NOMO-1 treated with DMSO at 0.1 percent for 48 hours (cell line): ENCODE measurements around the gene CATSPER4.
A peak's percentile ranks its signal among the peaks of the same experiment; 100 is the strongest.
"Not testable (repeated sequence)": the region's sequence is repeated elsewhere in the genome, so short reads cannot be mapped to it uniquely, and the experiment has no call there.

ENCODE experiments used
- DNase-seq: peaks from one replicate; lab custom pipeline; 2025; ENCODE audit not compliant: unreplicated experiment; lab: John Stamatoyannopoulos, UW

Gene CATSPER4

DNA sequence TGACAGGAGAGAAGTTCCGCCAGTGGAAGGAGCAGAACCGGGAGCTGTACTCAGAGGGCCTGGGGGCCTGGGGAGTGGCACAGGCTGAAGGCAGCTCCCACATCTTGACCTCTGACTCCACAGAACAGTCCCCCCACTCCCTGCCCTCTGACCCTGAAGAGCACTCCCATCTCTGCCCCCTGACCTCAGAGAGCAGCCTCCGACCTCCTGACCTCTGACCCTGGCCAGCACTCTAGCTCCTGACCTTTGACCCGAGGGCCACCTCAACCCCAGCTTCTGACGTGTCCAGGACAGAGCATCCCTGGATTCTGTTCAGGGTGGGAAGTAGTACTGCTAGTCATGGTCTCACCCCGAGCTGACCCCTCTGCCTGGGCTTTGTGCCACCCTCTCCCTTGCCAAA lies 1.1 kb upstream of the CATSPER4 start:
- no peak for DNase-seq

DNA sequence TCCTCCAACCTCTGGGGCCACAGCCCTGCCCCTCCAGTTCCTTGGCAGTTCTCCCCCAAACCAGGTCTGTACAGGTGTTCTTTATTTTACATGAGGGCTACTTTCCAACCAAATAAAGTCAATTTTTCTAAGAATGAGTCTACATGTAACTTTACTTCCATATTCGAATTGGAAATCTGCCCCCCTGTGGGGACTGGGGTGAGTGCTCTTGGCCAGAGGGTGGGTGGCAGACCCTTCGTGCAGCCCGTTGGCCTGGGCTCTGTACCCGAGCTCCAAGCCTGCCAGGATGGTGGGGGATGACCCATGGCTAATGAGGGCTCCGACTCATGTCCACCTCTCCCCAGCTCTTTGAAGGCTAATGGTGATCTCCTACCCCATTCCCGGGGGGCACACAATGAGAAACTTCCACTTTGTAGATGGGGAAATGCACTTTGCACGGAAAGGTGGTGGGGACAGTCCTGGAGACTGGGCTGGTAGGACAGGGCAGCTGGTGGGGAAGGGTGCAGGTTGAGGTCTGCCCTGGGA lies 589 bp upstream of the CATSPER4 start:
- DNase-seq: no peak

DNA sequence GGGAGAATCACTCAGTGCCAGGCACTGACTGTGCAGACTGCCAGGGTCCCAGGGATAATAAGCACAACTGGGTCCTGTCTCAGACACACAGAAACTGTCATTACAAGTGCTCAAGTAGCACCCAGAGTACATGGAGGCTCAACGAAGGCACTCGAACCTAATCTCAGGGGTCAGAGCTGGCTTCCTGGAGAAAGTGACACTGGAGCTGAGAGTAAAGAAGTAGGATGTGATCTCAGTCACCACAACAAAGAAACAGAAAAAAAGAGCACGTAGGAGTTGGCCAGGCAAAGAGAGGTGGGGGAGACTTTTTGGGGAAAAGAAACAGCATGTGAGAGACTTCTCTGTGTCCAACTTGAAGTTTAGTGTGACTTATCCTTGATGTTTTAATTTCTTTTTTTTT lies 1.3 kb downstream of the CATSPER4 start:
- DNase-seq: no peak

DNA sequence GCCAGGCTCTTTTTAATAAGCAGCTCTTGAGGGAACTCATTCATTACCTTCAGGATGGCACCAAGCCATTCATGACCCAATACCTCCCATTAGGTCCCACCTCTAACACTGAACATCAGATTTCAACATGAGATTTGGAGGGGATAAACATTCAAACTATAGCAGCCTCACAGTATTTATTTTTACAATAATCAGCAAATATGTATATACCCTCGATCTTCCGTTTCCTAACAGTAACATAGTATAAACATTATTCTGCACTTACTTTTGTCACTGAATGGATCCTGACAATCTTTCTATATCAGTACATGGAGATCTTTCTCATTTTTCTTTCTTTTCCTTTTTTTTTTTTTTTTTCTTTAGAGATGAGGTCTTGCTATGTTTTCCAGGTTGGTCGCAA lies 5.4 kb downstream of the CATSPER4 start:
- DNase-seq: no peak

DNA sequence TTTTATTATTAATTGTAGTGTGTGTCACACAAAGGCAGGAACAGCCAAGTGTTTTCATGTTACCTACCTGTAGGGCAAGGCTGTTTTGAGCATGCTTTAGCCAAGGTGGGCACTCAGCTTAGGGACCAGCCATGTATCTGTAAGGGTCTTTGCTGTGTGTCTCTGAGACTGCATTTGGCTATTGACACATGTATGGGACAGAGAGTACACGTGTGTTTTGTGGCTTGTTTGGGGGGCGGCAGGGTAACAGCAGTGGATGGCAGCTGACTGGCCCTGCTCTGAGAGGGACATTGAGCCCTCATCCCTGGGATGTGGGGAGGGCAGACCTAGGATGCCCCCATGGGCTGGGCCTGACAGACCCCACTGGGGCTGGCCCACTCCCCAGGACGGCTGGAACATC lies 6.9 kb downstream of the CATSPER4 start:
- no peak for DNase-seq

DNA sequence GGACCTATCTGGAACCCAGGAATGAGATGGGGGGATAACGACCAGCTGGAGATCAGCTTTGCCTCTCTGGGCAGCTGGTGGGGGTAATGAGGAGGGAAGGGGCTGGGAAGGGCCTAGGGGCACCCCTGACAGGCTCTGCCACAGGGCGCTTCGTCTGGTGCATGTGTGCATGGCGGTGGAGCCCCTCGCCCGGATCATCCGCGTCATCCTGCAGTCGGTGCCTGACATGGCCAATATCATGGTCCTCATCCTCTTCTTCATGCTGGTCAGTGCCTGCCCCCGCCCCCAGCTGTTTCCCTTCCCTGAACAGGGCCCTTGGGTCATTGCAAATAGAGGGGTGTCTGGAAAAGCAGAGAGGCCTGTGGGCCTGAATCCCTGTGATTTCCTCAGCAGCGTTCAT lies 7.4 kb downstream of the CATSPER4 start:
- DNase-seq: no peak

DNA sequence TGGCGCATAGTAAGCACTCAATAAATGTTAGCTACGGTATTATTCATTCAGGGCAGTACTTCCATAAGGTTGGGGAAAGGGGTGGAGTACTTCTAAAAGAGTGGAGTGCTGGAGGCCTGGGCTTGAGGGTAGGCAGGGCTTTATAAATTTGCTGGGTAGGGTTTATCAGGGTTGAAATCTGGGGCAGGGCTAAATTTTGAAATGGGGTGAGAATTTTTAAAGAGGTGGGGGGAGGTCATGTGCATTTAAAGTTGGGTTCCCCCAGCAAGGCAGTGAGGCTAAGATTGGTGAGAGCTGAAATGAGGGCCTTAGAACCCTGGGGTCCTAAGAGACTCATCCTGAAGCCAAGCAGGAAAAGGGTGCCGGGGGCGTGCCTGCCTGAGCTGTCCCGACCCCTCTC lies 10.0 kb downstream of the CATSPER4 start:
- no peak for DNase-seq

DNA sequence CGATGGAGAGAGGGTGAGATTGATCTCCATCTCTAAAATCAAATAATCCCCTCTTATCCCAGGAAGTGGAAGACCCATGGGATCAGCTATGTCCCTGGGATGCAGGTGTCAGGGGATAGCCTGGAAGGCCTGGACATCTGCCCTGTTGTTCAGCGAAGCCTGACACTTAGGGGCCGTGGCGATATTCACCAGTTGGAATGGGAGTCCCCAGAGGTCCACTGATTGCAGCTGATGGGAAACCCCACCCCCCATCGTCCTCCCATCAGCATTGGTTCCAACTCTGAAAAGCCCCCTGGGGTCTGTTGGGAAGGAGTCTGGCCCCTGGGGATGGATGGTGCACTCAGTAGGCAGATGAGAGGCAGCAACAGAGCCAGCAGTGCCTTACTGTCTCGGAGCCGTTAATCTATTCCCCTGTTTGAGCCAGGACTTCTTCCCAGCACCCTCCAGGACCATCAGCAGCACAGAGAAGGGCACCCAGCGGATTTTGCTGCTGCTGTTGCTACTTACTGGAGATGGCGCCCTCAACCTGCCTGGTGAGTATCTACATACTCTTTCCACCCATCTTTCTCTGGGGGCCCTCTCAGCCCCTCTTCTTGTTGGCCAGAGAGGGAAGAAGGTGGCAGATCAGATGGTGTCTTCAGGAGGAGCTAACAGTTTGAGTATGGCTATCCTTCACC lies 13.4 kb downstream of the CATSPER4 start:
- no peak for DNase-seq

DNA sequence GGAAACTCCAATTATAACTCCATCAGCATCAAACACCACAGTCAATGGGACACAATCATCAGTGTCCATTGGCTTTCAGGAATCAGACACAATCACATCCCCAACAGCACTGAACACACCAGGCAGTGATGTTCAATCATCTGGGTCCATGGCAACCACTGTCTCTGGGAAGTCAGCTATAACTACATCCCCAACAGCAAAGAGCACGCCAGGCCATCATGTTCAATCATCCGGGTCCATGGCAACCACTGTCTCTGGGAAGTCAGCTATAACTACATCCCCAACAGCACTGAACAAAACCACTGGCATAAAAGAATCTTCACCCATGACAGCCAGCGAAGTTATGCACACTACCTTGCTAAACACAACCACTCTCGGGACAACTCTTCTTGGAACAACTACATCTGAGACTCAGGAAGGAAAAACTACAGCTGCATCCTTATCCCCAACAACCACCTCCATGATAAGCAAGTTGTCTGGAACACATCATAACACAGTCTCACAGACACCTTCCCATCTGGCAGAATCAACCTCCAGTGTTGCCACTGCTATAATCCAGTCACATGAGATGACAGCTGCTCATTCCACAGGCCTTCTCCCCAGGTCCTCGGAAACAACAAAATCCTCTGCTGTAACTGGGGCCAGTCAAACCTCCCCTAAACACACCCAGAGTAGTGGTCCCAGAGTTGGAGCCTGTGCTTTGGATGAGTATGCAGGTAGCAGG lies 19.9 kb downstream of the CATSPER4 start:
- no peak for DNase-seq

DNA sequence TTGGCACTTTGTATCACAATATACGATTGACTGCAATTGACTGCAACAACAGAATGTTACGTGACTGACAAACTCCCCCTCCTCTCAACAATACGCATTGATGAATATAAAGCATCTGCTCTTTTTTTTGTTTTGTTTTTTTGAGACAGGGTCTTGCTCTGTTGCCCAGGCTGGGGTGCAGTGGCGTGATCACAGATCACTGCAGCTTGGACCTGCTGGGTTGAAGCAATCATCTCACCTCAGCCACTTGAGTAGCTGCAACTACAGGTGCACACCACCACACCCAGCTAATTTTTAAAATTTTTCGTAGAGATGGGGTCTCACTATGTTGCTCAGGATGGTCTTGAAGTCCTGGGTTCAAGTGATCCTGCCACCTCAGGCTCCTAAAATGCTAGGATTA lies 22.3 kb downstream of the CATSPER4 start:
- DNase-seq: no peak

DNA sequence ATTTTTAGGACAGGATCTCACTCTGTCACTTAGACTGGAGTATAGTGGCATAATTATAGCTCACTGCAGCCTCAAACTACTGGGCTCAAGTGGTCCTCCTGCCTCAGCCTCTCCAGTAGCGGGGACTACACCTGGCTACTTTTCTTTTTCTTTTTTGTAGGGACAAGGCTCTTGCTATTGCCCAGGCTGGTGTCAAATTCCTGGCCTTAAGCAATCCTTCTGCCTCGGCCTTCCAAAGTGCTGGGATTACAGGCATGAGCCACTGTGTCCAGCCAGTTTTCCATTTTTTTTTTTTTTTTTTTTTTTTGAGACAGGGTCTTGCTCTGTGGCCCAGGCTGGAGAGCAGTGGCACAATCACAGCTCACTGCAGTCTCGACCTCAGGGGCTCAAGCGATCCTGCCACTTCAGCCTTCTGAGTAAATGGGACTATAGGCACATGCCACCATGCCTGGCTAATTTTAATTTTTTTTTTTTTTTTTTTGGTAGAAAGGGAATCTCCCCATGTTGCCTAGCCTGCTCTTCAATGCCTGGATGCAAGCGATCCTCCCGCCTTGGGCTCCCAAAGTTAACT lies 23.0 kb downstream of the CATSPER4 start:
- no peak for DNase-seq

DNA sequence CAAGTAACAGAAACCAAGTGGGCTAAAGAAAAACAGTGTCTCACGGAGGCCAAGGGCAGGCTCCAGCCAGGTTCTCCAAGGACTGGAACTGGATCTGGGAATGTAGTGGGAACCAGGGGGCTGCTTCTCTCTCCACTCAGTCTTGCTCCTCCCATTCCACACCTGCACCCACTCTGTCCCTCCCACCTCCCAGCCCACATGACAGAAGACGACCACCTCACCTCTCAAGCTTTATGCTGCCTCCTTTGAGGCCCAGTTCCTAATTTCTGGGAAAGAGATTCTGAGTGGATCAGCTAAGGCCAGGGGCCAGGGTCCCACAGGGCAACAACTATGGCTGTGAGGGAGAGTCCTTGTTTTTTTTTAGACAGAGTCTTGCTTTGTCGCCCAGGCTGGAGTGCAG lies 24.8 kb downstream of the CATSPER4 start:
- no peak for DNase-seq

DNA sequence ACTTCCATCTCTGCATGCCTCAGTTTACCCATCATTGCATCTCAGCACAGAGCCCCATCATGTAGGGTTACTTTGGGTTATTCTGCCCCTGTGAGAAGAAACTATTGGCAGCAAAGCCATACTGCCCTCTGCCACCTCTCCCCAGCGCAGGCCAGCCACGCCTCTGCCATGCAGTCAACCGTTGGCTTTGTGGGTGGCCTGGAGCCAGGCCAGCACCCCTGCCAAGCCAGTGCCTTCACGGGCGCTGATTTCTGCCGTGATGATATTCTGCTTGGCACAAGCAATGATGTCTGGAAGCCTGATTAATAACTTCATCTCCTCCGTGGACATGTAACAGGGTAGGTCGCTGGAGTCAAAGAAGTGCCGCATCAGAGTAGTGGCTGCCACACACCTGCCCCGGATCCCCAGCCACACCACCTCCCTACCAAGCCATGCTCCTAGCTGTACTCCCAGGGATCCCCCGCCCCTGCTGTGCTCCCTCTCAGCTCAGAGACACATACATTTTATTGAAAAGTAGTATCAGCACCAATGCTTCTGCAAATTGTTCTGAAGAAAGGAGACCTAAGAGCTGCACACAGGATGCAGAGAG lies 28.6 kb downstream of the CATSPER4 start:
- DNase-seq: no peak

DNA sequence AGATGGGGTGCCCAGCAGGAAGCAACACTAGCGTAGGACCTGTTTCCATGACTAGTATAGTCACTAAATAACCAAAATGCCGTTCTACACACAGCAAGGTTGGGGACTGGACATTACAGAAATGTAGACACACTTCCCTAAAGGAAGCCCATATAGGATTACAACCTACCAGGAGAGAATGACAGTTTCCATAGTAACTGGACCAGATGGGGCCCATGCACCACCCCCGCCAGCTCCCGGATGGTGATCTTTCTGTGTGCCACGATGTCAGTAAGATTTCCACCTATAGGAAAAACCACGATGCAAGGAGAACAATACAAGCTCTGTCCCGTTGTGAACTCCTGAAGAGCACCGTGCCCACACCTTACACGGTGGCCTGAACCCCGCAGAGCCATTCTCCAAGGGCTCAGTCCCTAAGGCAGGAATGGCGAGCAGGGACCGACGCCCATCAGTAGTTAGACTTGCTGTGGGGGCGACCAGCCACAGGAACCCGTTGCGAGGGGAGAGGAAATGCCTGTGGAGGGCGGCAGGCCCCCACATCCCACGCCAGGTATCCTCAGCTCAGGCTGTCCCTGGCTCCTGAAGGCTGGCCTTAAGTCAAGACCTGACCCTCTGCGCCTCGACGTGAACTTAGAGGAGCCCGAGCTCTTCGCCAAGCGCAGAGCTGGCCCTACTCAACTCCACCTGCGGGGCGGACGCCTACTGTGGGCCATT lies 30.0 kb downstream of the CATSPER4 start:
- DNase-seq: no peak

DNA sequence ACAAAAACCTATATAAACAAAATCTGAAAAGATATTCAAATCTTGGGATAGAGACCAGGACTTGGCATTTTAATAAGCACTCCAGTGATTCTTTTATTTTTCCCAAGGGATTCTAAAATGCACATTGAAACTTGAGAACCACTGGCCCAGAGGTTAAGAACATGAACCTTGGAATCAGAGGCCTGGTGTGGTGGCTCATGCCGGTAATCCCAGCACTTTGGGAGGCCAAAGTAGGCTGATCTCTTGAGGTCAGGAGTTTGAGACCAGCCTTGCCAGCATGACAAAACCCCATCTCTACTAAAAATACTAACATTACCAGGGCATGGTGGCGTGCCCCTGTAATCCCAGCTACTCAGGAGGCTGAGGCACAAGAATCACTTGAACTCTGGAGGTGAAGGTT lies 30.7 kb downstream of the CATSPER4 start:
- DNase-seq: no peak

DNA sequence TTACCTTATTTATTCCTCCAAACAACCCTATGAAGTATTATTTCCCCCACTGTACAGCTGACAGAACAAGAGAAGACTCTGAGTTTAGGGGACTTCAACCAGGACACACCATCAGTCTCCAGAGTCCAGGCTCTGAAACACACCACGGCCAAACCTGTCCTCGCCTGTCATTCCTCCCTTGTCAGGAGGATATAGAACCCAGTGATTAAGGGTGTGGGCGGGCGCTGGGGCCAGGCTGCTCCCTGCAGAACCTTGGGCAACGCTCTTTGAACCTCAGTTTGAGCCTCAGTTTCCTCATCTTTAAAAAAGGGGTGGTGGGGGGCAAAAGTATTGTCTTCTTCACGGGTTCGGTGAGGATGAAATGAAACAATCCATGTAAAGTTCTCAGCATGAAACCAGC lies 34.2 kb downstream of the CATSPER4 start:
- DNase-seq: no peak

DNA sequence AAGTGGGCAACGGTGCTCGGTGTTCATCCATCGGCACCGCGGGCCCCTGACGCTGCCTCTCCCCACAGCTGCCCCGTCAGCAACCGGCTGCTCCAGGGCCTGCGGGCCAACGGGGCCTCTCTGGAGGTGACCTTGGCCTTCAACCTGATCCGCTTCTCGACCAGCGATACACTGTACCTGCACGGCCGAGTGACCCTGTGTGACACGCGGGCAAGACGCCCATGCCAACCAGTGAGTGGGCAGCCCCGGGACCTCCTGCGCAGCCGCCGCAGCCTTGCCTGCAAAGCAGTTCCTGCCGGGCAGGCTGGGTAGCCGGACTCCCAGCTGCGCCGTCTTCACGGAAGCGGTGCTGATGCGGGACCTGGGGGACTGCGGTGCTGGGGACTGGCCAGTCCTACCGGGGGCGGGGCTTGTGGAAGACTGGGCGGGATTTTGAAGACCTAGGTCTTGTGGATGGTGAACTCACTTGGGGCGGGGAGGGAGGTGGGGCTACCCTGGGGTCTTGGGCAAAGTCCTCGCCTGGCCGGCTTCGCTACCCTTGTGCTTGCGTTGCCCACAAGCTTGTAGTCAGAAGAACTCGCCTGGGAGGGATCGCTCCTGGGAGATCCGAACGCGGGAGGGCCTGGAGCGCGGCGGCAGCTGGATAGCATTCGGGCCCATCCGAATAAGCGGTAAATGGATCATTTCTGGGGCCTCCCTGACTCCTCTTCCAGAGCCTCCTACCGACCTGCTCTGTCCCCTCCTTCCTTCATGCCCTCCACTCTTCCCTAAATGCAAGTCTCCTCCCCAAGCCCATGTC lies 34.8 kb downstream of the CATSPER4 start:
- no peak for DNase-seq

DNA sequence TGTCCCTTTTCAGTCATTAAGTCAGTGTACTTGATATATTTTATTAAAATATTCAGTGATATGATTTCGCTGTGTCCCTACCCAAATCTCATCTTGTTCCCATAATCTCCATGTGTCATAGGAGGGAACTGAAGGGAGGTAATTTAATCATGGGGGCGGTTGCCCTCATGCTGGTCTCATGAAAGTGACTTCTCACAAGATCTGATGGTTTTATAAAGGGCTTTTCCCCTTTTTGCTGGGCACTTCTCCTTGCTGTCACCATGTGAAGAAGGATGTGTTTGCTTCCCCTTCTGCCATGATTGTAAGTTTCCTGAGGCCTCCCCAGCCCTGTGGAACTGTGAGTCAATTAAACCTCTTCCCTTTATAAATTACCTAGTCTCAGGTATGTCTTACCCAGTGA lies 40.3 kb downstream of the CATSPER4 start:
- not testable (repeated sequence) for DNase-seq

DNA sequence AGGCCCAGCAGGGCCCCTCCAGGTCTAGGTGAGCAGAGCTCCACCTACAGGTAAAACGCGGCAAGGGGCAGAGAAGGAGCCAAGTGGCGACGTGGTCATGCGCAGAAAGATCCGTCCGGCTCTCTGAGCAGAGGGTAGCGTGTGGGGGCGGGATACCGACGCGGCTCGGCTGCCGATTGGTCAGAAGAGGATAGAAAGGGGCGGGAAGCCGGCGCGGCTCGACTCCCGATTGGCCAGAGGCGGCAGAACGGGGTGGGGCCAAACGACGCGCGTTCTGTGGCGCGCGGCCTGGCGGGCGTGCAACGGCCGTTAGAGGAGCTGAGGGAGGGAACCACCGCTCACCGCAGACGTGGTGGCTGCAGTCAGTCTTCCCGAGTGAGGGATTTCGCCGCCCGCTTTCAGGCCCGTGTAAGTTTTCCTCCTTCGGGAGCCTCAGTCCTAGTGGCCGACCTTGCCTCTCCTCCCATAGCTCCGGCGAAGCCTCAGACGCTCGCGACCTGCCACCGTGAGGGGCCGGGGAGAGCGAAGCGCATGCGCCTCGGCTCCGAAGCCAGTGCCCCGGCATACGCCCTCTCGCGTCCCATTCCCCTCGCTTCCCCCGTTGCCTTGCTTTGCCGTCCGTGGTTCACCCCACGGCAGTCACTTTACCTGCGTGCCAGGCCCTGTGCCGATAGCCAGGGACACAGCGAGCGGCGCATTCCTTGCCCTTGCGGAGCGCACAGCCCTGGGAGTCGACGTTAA lies 43.7 kb downstream of the CATSPER4 start, which contains the start of gene CEP85:
CEP85 (plus strand) TSS at position 298 of the 741 bp plus-strand sequence. CDS start 5,584 bp downstream, outside the sequence.
- peak; percentile 95 for DNase-seq
